Omental fat pad (tissue), 4 donors: ENCODE results near the gene DAAM1. TPM values are rescaled to one million over a fixed set of nuclear protein-coding genes. Genes with fewer than 3 reads are reported as not detected.

Source experiments
- ATAC-seq: fragments of 150-250 bp; one replicate; pipeline ENCODE4 v1.9.1; 2016; ENCODE audit warnings: mild to moderate bottlenecking, moderate library complexity; ENCODE audit not compliant: low FRiP score
- DNase-seq: peaks from one replicate; pipeline ENCODE4 v3.0.0-alpha.2; 2019; ENCODE audit warnings: low spot score
- CTCF ChIP-seq, 3 donors: fragments of 450-650 bp; IDR thresholded peaks; one replicate each; pipeline ENCODE4 v1.5.1; 2016 to 2017; ENCODE audit warnings: antibody characterized with exemption in 3 of 3, mild to moderate bottlenecking in 3 of 3, moderate library complexity in 2 of 3
- total RNA-seq, 4 donors: library from RNA; depleted of rRNA; stranded (reverse); fragments of >200 nt; gene quantifications; one replicate each; pipeline ENCODE4 v1.1.0, GENCODE V29; 2016

Gene DAAM1
- total RNA-seq, 4 donors from 2014 or later = 49.8 to 73.6 (median 51.6) TPM

- DNase-seq (no peak), ATAC-seq (no peak)
- no peak for TF ChIP-seq CTCF (IDR thresholded peaks at IDR 0.05)
Observed at GRCh38 chr14:59352961-59353360, 164.5 kb downstream of the DAAM1 start.

- no peak for TF ChIP-seq CTCF (IDR thresholded peaks at IDR 0.05)
- no peak for DNase-seq
- no peak for ATAC-seq
Observed at GRCh38 chr14:59354666-59355065, 166.2 kb downstream of the DAAM1 start.

- DNase-seq (no peak), ATAC-seq (no peak)
- TF ChIP-seq CTCF (IDR thresholded peaks at IDR 0.05) = no peak
Observed at GRCh38 chr14:59355091-59355490, 166.6 kb downstream of the DAAM1 start.

- DNase-seq (no peak), ATAC-seq (no peak)
- TF ChIP-seq CTCF (IDR thresholded peaks at IDR 0.05) = no peak
Observed at GRCh38 chr14:59356312-59356711, 167.8 kb downstream of the DAAM1 start.

- ATAC-seq (no peak), DNase-seq (no peak)
- TF ChIP-seq CTCF (IDR thresholded peaks at IDR 0.05) = no peak
Observed at GRCh38 chr14:59356767-59357166, 168.3 kb downstream of the DAAM1 start.

- no peak for TF ChIP-seq CTCF (IDR thresholded peaks at IDR 0.05)
- peak; percentile 87 for ATAC-seq
- no peak for DNase-seq
Observed at GRCh38 chr14:59358102-59358501, 169.6 kb downstream of the DAAM1 start.

- ATAC-seq = no peak
- DNase-seq = no peak
- TF ChIP-seq CTCF (IDR thresholded peaks at IDR 0.05) = no peak
Observed at GRCh38 chr14:59358784-59359183, 170.3 kb downstream of the DAAM1 start.
